ENCODE measurements around the gene KLHL42. TPM values are rescaled to one million over a fixed set of nuclear protein-coding genes. Genes with fewer than 3 reads are reported as not detected.
A peak's percentile ranks its signal among the peaks of the same experiment; 100 is the strongest.

KLHL42 gene
- total RNA-seq, 2 experiments from 2014 or later = 12.8 to 13.2 TPM

- peaks cover 30% of the 10 kb centered on the region for H3K36me3 Mint-ChIP-seq (ENCODE audit: low read depth)
- POLR2A ChIA-PET = interaction anchor here (1.7 kb wide), 1 partner anchor 8 kb away, joined by 8 read pairs; the partner anchor contains the start of genes KLHL42 and MANSC4
Observed at GRCh38 chr12:27787559-27787958, 7.5 kb downstream of the KLHL42 start.

GRCh38 chr12:27790179-27790578 lies 10.1 kb downstream of the KLHL42 start:
- H3K36me3 Mint-ChIP-seq (ENCODE audit: low read depth) = peaks cover 52% of the 10 kb centered on the region
- Histone ChIP-seq H3K36me3 (ENCODE audit: insufficient read depth, low read length) (peaks cover 24% of the 10 kb centered on the region), H3K4me3 (ENCODE audit: low read length) (no peak overlapping the region), H3K27ac (ENCODE audit: low read depth in 1 of 2, low read length in 2 of 2) (no peak overlapping the region), H3K9me3 (ENCODE audit: control insufficient read depth in 1 of 2, insufficient read depth in 1 of 2, low read length in 2 of 2) (no peaks in the 10 kb centered on the region), H3K27me3 (ENCODE audit: control insufficient read depth in 1 of 2, insufficient read depth in 2 of 2, low read length in 2 of 2) (no peaks in the 10 kb centered on the region), H3K4me1 (ENCODE audit: insufficient read depth, low read length) (peaks cover 3% of the 10 kb centered on the region)
- DNase-seq (no peak), ATAC-seq (ENCODE audit: poor library complexity) (no peak)
- H3K27me3 Mint-ChIP-seq = no peaks in the 10 kb centered on the region
- no peak for TF ChIP-seq CTCF (IDR thresholded peaks at IDR 0.05)
- H3K4me1 Mint-ChIP-seq (ENCODE audit: low read depth) = peaks cover 40% of the 10 kb centered on the region
- no peak overlapping the region for H3K27ac Mint-ChIP-seq
- H3K9me3 Mint-ChIP-seq = no peaks in the 10 kb centered on the region
- intact Hi-C loops (cut with DNase I, micrococcal nuclease) = no loop called here
- ChIA-PET POLR2A (interaction anchor here (0.6 kb wide), 1 partner anchor 32 kb away, joined by 3 read pairs; no protein-coding TSS in a partner anchor), CTCF (no interaction called here)
- H3K4me3 Mint-ChIP-seq = no peak overlapping the region

More at GRCh38 chr12:27787559-27787958, 7.5 kb downstream of the KLHL42 start:
- Histone ChIP-seq H3K9me3 (ENCODE audit: control insufficient read depth in 1 of 2, insufficient read depth in 1 of 2, low read length in 2 of 2) (no peaks in the 10 kb centered on the region), H3K27ac (ENCODE audit: low read depth in 1 of 2, low read length in 2 of 2) (no peak overlapping the region), H3K27me3 (ENCODE audit: control insufficient read depth in 1 of 2, insufficient read depth in 2 of 2, low read length in 2 of 2) (no peaks in the 10 kb centered on the region), H3K36me3 (ENCODE audit: insufficient read depth, low read length) (peaks cover 17% of the 10 kb centered on the region), H3K4me1 (ENCODE audit: insufficient read depth, low read length) (peaks cover 6% of the 10 kb centered on the region), H3K4me3 (ENCODE audit: low read length) (no peak overlapping the region)
- H3K9me3 Mint-ChIP-seq = no peaks in the 10 kb centered on the region
- H3K27me3 Mint-ChIP-seq = no peaks in the 10 kb centered on the region
- CTCF ChIA-PET = interaction anchor here (1.0 to 1.2 kb wide), 2 partner anchors 19 to 34 kb away, joined by 3 read pairs; no protein-coding TSS in a partner anchor
- peaks cover 56% of the 10 kb centered on the region for H3K4me1 Mint-ChIP-seq (ENCODE audit: low read depth)
- H3K27ac Mint-ChIP-seq = no peak overlapping the region
- intact Hi-C loops (cut with DNase I, micrococcal nuclease) = no loop called here
- no peak for DNase-seq
- no peak for ATAC-seq (ENCODE audit: poor library complexity)
- TF ChIP-seq CTCF (IDR thresholded peaks at IDR 0.05) = no peak
- no peak overlapping the region for H3K4me3 Mint-ChIP-seq

GRCh38 chr12:27794818-27795584 lies 15.0 kb downstream of the KLHL42 start:
- Mint-ChIP-seq H3K4me1 (ENCODE audit: low read depth) (peaks cover 4% of the 10 kb centered on the region), H3K4me3 (no peak overlapping the region), H3K27ac (peak overlapping the region; percentile 4), H3K36me3 (ENCODE audit: low read depth) (peaks cover 69% of the 10 kb centered on the region), H3K27me3 (no peaks in the 10 kb centered on the region), H3K9me3 (no peaks in the 10 kb centered on the region)
- Histone ChIP-seq H3K4me1 (ENCODE audit: insufficient read depth, low read length) (no peaks in the 10 kb centered on the region), H3K36me3 (ENCODE audit: insufficient read depth, low read length) (peaks cover 37% of the 10 kb centered on the region), H3K9me3 (ENCODE audit: control insufficient read depth in 1 of 2, insufficient read depth in 1 of 2, low read length in 2 of 2) (no peaks in the 10 kb centered on the region), H3K27me3 (ENCODE audit: control insufficient read depth in 1 of 2, insufficient read depth in 2 of 2, low read length in 2 of 2) (no peaks in the 10 kb centered on the region), H3K4me3 (ENCODE audit: low read length) (no peak overlapping the region), H3K27ac (ENCODE audit: low read depth in 1 of 2, low read length in 2 of 2) (no peak overlapping the region)
- ChIA-PET POLR2A (interaction anchor here (0.7 kb wide), 1 partner anchor 150 kb away, joined by 3 read pairs; no protein-coding TSS in a partner anchor), CTCF (no interaction called here)
- ATAC-seq (ENCODE audit: poor library complexity) = no peak
- TF ChIP-seq CTCF (IDR thresholded peaks at IDR 0.05) = no peak
- DNase-seq = no peak
- intact Hi-C loops (cut with DNase I, micrococcal nuclease) = no loop called here
